ENCODE measurements around the gene ROR1.

GRCh38 chr1:64179588-64179987 is 405.8 kb downstream of the ROR1 start:
- no peak for TF ChIP-seq POLR2A (IDR thresholded peaks at IDR 0.05)
- no peak for TF ChIP-seq CTCF (IDR thresholded peaks at IDR 0.05)

All from uterus (tissue), 2 donors.